Right lobe of liver (tissue), 6 donors: Measurements from ENCODE around the gene SLC48A1. TPM values are rescaled to one million over a fixed set of nuclear protein-coding genes. Genes with fewer than 3 reads are reported as not detected.
A peak's percentile ranks its signal among the peaks of the same experiment; 100 is the strongest.

Experiments
- ATAC-seq, 4 donors: fragments of 200-7000 bp; cut with Tn5 transposase; one replicate each; pipeline ENCODE4 v1.9.1; 2020; ENCODE audit warnings: mild to moderate bottlenecking in 4 of 4, moderate library complexity in 4 of 4
- DNase-seq, 3 donors: peaks; one replicate each; pipeline ENCODE4 v3.0.0-alpha.2; 2020
- H3K27ac ChIP-seq, 3 donors: fragments of 200-600 bp; one replicate each; pipeline ENCODE4 v1.8.0; 2022
- H3K27me3 ChIP-seq, 2 donors: fragments of 200-600 bp; one replicate each; pipeline ENCODE4 v1.8.0; 2022
- H3K36me3 ChIP-seq, 4 donors: fragments of 200-600 bp; sonication (generic) in 1 of 4; one replicate each; pipeline versions ENCODE4 v1.5.1 to v1.8.0; 2017 to 2022; ENCODE audit warnings: control low read depth in 1 of 4
- H3K4me1 ChIP-seq, 4 donors: fragments of 200-600 bp; sonication (generic) in 1 of 4; one replicate each; pipeline versions ENCODE4 v1.5.1 to v1.8.0; 2017 to 2022; ENCODE audit warnings: control low read depth in 1 of 4
- H3K4me3 ChIP-seq, 3 donors: fragments of 200-600 bp; one replicate each; pipeline ENCODE4 v1.8.0; 2022
- H3K9me3 ChIP-seq, 4 donors: fragments of 200-600 bp; sonication (generic) in 1 of 4; one replicate each; pipeline versions ENCODE4 v1.5.1 to v1.8.0; 2017 to 2022; ENCODE audit warnings: control low read depth in 1 of 4
- CTCF ChIP-seq, 4 donors: fragments of 200-600 bp in 3 of 4; fragments of 450-650 bp in 1 of 4; IDR thresholded peaks; one replicate each; pipeline versions ENCODE4 v1.5.1 to v1.8.0; 2016 to 2022; ENCODE audit warnings: antibody characterized with exemption in 4 of 4, mild to moderate bottlenecking in 2 of 4
- POLR2A ChIP-seq: fragments of 450-650 bp; IDR thresholded peaks from one replicate; pipeline ENCODE4 v1.6.1; 2017; ENCODE audit warnings: antibody characterized with exemption, mild to moderate bottlenecking
- WGBS: methylation state at CpG from one replicate; pipeline ENCODE4 v1.1.6; 2018; ENCODE audit warnings: low coverage, low lambda C conversion rate; ENCODE audit not compliant: insufficient coverage; ENCODE audit errors: missing lambda C conversion rate; 5-methylcytosine and 5-hydroxymethylcytosine counted together
- intact Hi-C, 2 donors: fragments of 100-400 bp; cut with DNase I; formaldehyde crosslinking; loops; one replicate each; pipeline versions ENCODE4 v1.11.2 to v1.14.1; 2022
- total RNA-seq, 6 experiments: library from RNA; depleted of rRNA in 2 of 6; stranded (reverse); fragments of >200 nt in 2 of 6; fragmentation: NEBNext Ultra II Directional in 3 of 6; extraction: Animal tissue kit (Norgen Biotek cat#: 25700) in 3 of 6; gene quantifications; one replicate each; pipeline versions ENCODE4 v1.1.0 to v1.2.4, GENCODE V29; 2016 to 2023
- donor health status: DM: no; HTN: yes; CAD: no.
- donor health status: DM: no; HTN: no; CAD: no.
- donor health status: DM: no; HTN: no; CAD: no.
- donor health status: DM: no; HTN: yes; CAD: no.
- donor health status: DM: no; HTN: yes; CAD: no.

SLC48A1 gene
- total RNA-seq, 6 experiments from 2014 or later: 12.4 to 20.4 (median 18.0) TPM

GRCh38 chr12:47768323-47768811 lies 4.7 kb upstream of the SLC48A1 start:
- no peaks in the 10 kb centered on the region for H3K9me3 ChIP-seq
- H3K27ac ChIP-seq: no peak overlapping the region
- peak; percentile 50 to 64 (median 52) for ATAC-seq
- 23% methylated on average over 2 of the region's 2 CpGs for WGBS
- no peaks in the 10 kb centered on the region for H3K27me3 ChIP-seq
- H3K4me1 ChIP-seq: peaks cover 0 to 24% (median 3%) of the 10 kb centered on the region in 4 donors
- TF ChIP-seq CTCF (IDR thresholded peaks at IDR 0.05) (no peak), POLR2A (no peak)
- no peaks in the 10 kb centered on the region for H3K36me3 ChIP-seq
- no peak overlapping the region for H3K4me3 ChIP-seq
- no peak for DNase-seq
- intact Hi-C loops: loop anchor here in 1 of 2 donors (10.0 kb wide), 1 partner anchor 54 kb away; no protein-coding TSS in a partner anchor

GRCh38 chr12:47769234-47770085 lies 3.6 kb upstream of the SLC48A1 start:
- H3K27ac ChIP-seq: no peak overlapping the region
- H3K9me3 ChIP-seq: no peaks in the 10 kb centered on the region
- no peaks in the 10 kb centered on the region for H3K36me3 ChIP-seq
- DNase-seq (no peak), ATAC-seq (peak in 1 of 4 donors; percentile 10)
- intact Hi-C loops: loop anchor here in 1 of 2 donors (10.0 kb wide), 1 partner anchor 55 kb away; no protein-coding TSS in a partner anchor
- no peak overlapping the region for H3K4me3 ChIP-seq
- WGBS: 32% methylated on average over 2 of the region's 4 CpGs
- TF ChIP-seq CTCF (IDR thresholded peaks at IDR 0.05): no peak
- H3K27me3 ChIP-seq: no peaks in the 10 kb centered on the region
- H3K4me1 ChIP-seq: peaks cover 0 to 32% (median 3%) of the 10 kb centered on the region in 4 donors

- H3K27me3 ChIP-seq: no peaks in the 10 kb centered on the region
- H3K4me1 ChIP-seq: peaks cover 0 to 33% (median 3%) of the 10 kb centered on the region in 4 donors
- no peaks in the 10 kb centered on the region for H3K36me3 ChIP-seq
- H3K27ac ChIP-seq: no peak overlapping the region
- 44% methylated on average over 2 of the region's 3 CpGs for WGBS
- no peak overlapping the region for H3K4me3 ChIP-seq
- TF ChIP-seq POLR2A: no peak
- TF ChIP-seq CTCF (IDR thresholded peaks at IDR 0.05): no peak
- no peaks in the 10 kb centered on the region for H3K9me3 ChIP-seq
- intact Hi-C loops: no loop called here
- DNase-seq (no peak), ATAC-seq (peak; percentile 32 to 52 (median 43))
These were observed 2.8 kb upstream of the SLC48A1 start for GRCh38 chr12:47770086-47770726.

GRCh38 chr12:47771304-47771703 lies 1.7 kb upstream of the SLC48A1 start:
- Histone ChIP-seq H3K4me1 (peaks cover 0 to 34% (median 3%) of the 10 kb centered on the region in 4 donors), H3K36me3 (no peaks in the 10 kb centered on the region), H3K27me3 (no peaks in the 10 kb centered on the region), H3K4me3 (no peak overlapping the region), H3K27ac (no peak overlapping the region), H3K9me3 (no peaks in the 10 kb centered on the region)
- intact Hi-C loops: no loop called here
- TF ChIP-seq CTCF (IDR thresholded peaks at IDR 0.05) (no peak), POLR2A (no peak)
- DNase-seq (no peak), ATAC-seq (no peak)
- WGBS: 97% methylated on average over 6 of the region's 6 CpGs
